ENCODE data around the gene PHACTR1.

PHACTR1 gene

GRCh38 chr6:12886961-12887775 lies 170.6 kb downstream of the PHACTR1 start:
- no peak for ATAC-seq
- TF ChIP-seq GLIS3 (CRISPR knock-in tag; IDR thresholded peaks at IDR 0.05): no peak
- TF ChIP-seq ZFP30 (CRISPR knock-in tag; IDR thresholded peaks at IDR 0.05): no peak
- TF ChIP-seq, protein P1, sequence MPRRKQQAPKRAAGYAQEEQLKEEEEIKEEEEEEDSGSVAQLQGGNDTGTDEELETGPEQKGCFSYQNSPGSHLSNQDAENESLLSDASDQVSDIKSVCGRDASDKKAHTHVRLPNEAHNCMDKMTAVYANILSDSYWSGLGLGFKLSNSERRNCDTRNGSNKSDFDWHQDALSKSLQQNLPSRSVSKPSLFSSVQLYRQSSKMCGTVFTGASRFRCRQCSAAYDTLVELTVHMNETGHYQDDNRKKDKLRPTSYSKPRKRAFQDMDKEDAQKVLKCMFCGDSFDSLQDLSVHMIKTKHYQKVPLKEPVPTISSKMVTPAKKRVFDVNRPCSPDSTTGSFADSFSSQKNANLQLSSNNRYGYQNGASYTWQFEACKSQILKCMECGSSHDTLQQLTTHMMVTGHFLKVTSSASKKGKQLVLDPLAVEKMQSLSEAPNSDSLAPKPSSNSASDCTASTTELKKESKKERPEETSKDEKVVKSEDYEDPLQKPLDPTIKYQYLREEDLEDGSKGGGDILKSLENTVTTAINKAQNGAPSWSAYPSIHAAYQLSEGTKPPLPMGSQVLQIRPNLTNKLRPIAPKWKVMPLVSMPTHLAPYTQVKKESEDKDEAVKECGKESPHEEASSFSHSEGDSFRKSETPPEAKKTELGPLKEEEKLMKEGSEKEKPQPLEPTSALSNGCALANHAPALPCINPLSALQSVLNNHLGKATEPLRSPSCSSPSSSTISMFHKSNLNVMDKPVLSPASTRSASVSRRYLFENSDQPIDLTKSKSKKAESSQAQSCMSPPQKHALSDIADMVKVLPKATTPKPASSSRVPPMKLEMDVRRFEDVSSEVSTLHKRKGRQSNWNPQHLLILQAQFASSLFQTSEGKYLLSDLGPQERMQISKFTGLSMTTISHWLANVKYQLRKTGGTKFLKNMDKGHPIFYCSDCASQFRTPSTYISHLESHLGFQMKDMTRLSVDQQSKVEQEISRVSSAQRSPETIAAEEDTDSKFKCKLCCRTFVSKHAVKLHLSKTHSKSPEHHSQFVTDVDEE (CRISPR knock-in tag; IDR thresholded peaks at IDR 0.05): no peak
- TF ChIP-seq PATZ1 (CRISPR knock-in tag; IDR thresholded peaks at IDR 0.05; ENCODE audit: borderline replicate concordance): no peak
- TF ChIP-seq, protein P2, sequence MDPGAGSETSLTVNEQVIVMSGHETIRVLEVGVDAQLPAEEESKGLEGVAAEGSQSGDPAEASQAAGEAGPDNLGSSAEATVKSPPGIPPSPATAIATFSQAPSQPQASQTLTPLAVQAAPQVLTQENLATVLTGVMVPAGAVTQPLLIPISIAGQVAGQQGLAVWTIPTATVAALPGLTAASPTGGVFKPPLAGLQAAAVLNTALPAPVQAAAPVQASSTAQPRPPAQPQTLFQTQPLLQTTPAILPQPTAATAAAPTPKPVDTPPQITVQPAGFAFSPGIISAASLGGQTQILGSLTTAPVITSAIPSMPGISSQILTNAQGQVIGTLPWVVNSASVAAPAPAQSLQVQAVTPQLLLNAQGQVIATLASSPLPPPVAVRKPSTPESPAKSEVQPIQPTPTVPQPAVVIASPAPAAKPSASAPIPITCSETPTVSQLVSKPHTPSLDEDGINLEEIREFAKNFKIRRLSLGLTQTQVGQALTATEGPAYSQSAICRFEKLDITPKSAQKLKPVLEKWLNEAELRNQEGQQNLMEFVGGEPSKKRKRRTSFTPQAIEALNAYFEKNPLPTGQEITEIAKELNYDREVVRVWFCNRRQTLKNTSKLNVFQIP (CRISPR knock-in tag; IDR thresholded peaks at IDR 0.05; ENCODE audit: borderline replicate concordance, low read depth): no peak
- TF ChIP-seq SNAI2 (CRISPR knock-in tag; IDR thresholded peaks at IDR 0.05): no peak
- TF ChIP-seq, protein P3, sequence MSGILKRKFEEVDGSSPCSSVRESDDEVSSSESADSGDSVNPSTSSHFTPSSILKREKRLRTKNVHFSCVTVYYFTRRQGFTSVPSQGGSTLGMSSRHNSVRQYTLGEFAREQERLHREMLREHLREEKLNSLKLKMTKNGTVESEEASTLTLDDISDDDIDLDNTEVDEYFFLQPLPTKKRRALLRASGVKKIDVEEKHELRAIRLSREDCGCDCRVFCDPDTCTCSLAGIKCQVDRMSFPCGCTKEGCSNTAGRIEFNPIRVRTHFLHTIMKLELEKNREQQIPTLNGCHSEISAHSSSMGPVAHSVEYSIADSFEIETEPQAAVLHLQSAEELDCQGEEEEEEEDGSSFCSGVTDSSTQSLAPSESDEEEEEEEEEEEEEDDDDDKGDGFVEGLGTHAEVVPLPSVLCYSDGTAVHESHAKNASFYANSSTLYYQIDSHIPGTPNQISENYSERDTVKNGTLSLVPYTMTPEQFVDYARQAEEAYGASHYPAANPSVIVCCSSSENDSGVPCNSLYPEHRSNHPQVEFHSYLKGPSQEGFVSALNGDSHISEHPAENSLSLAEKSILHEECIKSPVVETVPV (CRISPR knock-in tag; IDR thresholded peaks at IDR 0.05): no peak

GRCh38 chr6:12890171-12890790 lies 173.7 kb downstream of the PHACTR1 start:
- ATAC-seq: no peak
- TF ChIP-seq ARNTL (CRISPR knock-in tag; IDR thresholded peaks at IDR 0.05; ENCODE audit: borderline replicate concordance, low read depth): no peak
- TF ChIP-seq ZC3H10 (CRISPR knock-in tag; IDR thresholded peaks at IDR 0.05): no peak
- no peak for TF ChIP-seq CSDC2 (CRISPR knock-in tag; IDR thresholded peaks at IDR 0.05)
- no peak for TF ChIP-seq TOX (CRISPR knock-in tag; IDR thresholded peaks at IDR 0.05; ENCODE audit: borderline replicate concordance)
- TF ChIP-seq RARB (CRISPR knock-in tag; IDR thresholded peaks at IDR 0.05): no peak
- TF ChIP-seq ESRRG (CRISPR knock-in tag; IDR thresholded peaks at IDR 0.05): no peak
- TF ChIP-seq ZNF8 (CRISPR knock-in tag; IDR thresholded peaks at IDR 0.05): no peak
- TF ChIP-seq ZNF565 (CRISPR knock-in tag; conservative IDR thresholded peaks at IDR 0.05; ENCODE audit: low read depth): no peak
- no peak for TF ChIP-seq OSR1 (CRISPR knock-in tag; IDR thresholded peaks at IDR 0.05)
- TF ChIP-seq, protein P3 (CRISPR knock-in tag; IDR thresholded peaks at IDR 0.05): no peak
- TF ChIP-seq BACH2 (CRISPR knock-in tag; IDR thresholded peaks at IDR 0.05; ENCODE audit: borderline replicate concordance): no peak
- TF ChIP-seq GLIS3 (CRISPR knock-in tag; IDR thresholded peaks at IDR 0.05): no peak

- ATAC-seq: no peak
- TF ChIP-seq, protein P1 (CRISPR knock-in tag; IDR thresholded peaks at IDR 0.05): no peak
- TF ChIP-seq ZFP30 (CRISPR knock-in tag; IDR thresholded peaks at IDR 0.05) (no peak), SNAI2 (CRISPR knock-in tag; IDR thresholded peaks at IDR 0.05) (no peak), RARB (CRISPR knock-in tag; IDR thresholded peaks at IDR 0.05) (no peak), PPARA (CRISPR knock-in tag; IDR thresholded peaks at IDR 0.05; ENCODE audit: borderline replicate concordance) (no peak)
These were observed 175.0 kb downstream of the PHACTR1 start for GRCh38 chr6:12891595-12891994.

Measured in SK-N-SH treated with all-trans-retinoic acid at 6 μM for 48 hours (cell line).